Common myeloid progenitor, CD34-positive (primary cell): ENCODE measurements around the gene PAPOLG. TPM values are rescaled to one million over a fixed set of nuclear protein-coding genes. Genes with fewer than 3 reads are reported as not detected.

Experiments used
- CTCF ChIA-PET: fragments of 350-600 bp; sonication (Branson Sonifier 250); formaldehyde crosslinking; loops from one replicate; lab custom pipeline; 2021; ENCODE audit warnings: antibody characterized with exemption; lab: Charles Lee
- POLR2A ChIA-PET: fragments of 350-600 bp; sonication (Branson Sonifier 250); formaldehyde crosslinking; loops from one replicate; lab custom pipeline; 2021; ENCODE audit warnings: antibody characterized with exemption; lab: Charles Lee
- DNase-seq, 3 donors: peaks; one replicate each; pipeline versions ENCODE4 v3.0.0 to v3.0.0-alpha.2; 2013
- H3K27ac ChIP-seq, 2 experiments: 1 replicate in 1 of 2; 2 replicates in 1 of 2; pipeline ENCODE4 v1.7.0; 2013; ENCODE audit warnings: inconsistent platforms in 2 of 2, low read length in 2 of 2, mild to moderate bottlenecking in 2 of 2, low read depth in 1 of 2, moderate library complexity in 1 of 2; ENCODE audit not compliant: severe bottlenecking in 2 of 2, insufficient read depth in 1 of 2, poor library complexity in 1 of 2
- H3K27me3 ChIP-seq, 5 experiments: replicated peaks in 2 of 5; 1 replicate in 3 of 5; 2 replicates in 2 of 5; pipeline versions ENCODE4 v1.6.1 to v1.7.0; 2013; ENCODE audit warnings: low read length in 4 of 5, mild to moderate bottlenecking in 2 of 5, moderate library complexity in 2 of 5, inconsistent platforms in 1 of 5; ENCODE audit not compliant: insufficient read depth in 5 of 5, control insufficient read depth in 4 of 5
- H3K36me3 ChIP-seq, 4 experiments: 1 replicate in 2 of 4; 2 replicates in 2 of 4; pipeline versions ENCODE4 v1.6.1 to v1.7.0; 2013; ENCODE audit warnings: low read length in 3 of 4, control low read depth in 1 of 4, mild to moderate bottlenecking in 1 of 4; ENCODE audit not compliant: control insufficient read depth in 4 of 4, insufficient read depth in 4 of 4
- H3K4me1 ChIP-seq, 4 experiments: 1 replicate in 3 of 4; 2 replicates in 1 of 4; pipeline versions ENCODE4 v1.6.1 to v1.7.1; 2013; ENCODE audit warnings: low read length in 3 of 4, mild to moderate bottlenecking in 3 of 4, control low read depth in 1 of 4, inconsistent platforms in 1 of 4, moderate library complexity in 1 of 4; ENCODE audit not compliant: control insufficient read depth in 4 of 4, insufficient read depth in 4 of 4; ENCODE audit errors: control extremely low read depth in 1 of 4
- H3K4me3 ChIP-seq, 7 experiments: 1 replicate in 4 of 7; 2 replicates in 3 of 7; pipeline versions ENCODE4 v1.5.1 to v1.7.0; 2013; ENCODE audit warnings: mild to moderate bottlenecking in 7 of 7, low read length in 6 of 7, moderate library complexity in 6 of 7, inconsistent platforms in 2 of 7, low read depth in 2 of 7, control low read depth in 1 of 7; ENCODE audit not compliant: insufficient read depth in 4 of 7, control insufficient read depth in 1 of 7; ENCODE audit errors: extremely low read depth in 1 of 7
- H3K9me3 ChIP-seq, 5 experiments: 1 replicate in 4 of 5; 2 replicates in 1 of 5; pipeline versions ENCODE4 v1.6.1 to v1.7.1; 2013; ENCODE audit warnings: low read length in 4 of 5, mild to moderate bottlenecking in 2 of 5, inconsistent platforms in 1 of 5, low read depth in 1 of 5, moderate library complexity in 1 of 5; ENCODE audit not compliant: control insufficient read depth in 4 of 5, insufficient read depth in 2 of 5; ENCODE audit errors: control extremely low read depth in 1 of 5
- WGBS: methylation state at CpG from one replicate; pipeline ENCODE4 v1.1.5; 2013; ENCODE audit not compliant: insufficient coverage; 5-methylcytosine and 5-hydroxymethylcytosine counted together
- polyA plus RNA-seq: library from polyadenylated mRNA; unstranded; fragments of 120-200 nt; gene quantifications from one replicate; pipeline ENCODE4 v1.2.1, GENCODE V29; 2013

Gene PAPOLG
- 14.1 TPM for polyA plus RNA-seq

DNA sequence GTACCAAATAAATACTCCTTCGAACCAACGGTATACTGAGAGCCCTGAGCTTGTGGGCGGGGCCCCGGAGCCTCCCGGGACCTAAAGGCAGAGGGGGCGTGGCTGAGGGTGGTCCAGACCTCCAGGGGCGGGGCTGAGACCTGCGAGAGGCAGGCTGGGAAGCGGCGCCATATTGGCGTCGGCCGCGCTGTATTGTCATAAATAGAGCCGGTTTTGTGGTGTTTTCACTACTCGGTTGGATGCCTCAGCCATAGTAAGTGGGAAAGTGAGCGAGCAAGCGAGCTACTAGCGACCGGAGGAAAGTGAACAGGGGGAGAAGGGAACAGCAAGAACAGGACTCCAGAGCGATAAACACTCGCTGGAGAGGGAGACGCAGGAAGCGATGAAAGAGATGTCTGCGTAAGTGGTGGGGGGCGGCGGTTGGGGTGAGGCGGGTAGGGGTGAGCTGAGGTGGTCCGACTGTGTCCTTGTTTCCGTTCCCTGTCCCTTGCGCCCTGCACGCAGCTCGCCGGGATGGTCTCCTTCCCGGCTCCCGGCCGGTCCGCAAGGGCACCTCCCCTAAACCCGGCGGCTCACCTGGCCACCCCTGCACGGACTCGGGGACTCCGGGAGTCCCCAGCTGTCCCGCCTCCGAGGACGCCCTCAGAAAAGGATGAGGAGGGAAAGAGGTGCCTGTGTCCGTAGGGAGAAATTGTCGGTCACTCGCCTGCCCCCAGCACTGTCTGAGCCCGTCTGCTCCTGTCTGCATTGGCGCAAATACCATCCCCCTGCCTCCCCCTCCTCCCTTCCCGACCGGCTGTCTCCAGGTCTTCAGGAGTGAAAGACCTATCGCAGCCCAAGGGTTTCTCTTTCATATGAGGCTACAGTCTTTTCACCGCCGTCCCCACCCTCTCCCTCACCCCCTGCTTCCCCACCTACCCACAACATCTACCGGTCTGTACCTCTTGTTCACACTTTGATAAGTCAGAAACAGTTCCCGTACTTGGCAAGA is at the start of gene PAPOLG:
Gene PAPOLG (plus strand): TSS at position 172 of the 991 bp plus-strand sequence. CDS start 211 bp downstream, at position 383.
- ChIA-PET CTCF (interaction anchor here (1.0 to 2.3 kb wide), 7 partner anchors 10 to 261 kb away, joined by 3 to 12 read pairs (median 6); partner anchors contain the start of gene PEX13), POLR2A (interaction anchor here (0.8 to 1.9 kb wide), 2 partner anchors 11 kb away, joined by 3 to 7 read pairs; no protein-coding TSS in a partner anchor)
- H3K4me3 ChIP-seq = peak within 1 kb of the TSS; percentile 68 to 99 (median 96)
- H3K4me1 ChIP-seq = peaks cover 5 to 16% (median 15%) of the 10 kb centered on the region in 4 experiments
- DNase-seq = peak; percentile 92 to 94 (median 94)
- WGBS = 0% methylated on average over 28 of the region's 58 CpGs
- H3K36me3 ChIP-seq = peaks cover 2 to 16% (median 12%) of the 10 kb centered on the region in 4 experiments
- H3K27ac ChIP-seq = peak within 1 kb of the TSS; percentile 67 to 90
- no peaks in the 10 kb centered on the region for H3K9me3 ChIP-seq
- H3K27me3 ChIP-seq = no peaks in the 10 kb centered on the region

- WGBS = 64% methylated on average over 10 of the region's 11 CpGs
- Histone ChIP-seq H3K4me1 (peaks cover 0 to 8% (median 0%) of the 10 kb centered on the region in 4 experiments), H3K27me3 (no peaks in the 10 kb centered on the region), H3K4me3 (no peak overlapping the region), H3K36me3 (no peaks in the 10 kb centered on the region), H3K9me3 (no peaks in the 10 kb centered on the region), H3K27ac (no peak overlapping the region)
- ChIA-PET CTCF (interaction anchor here (0.8 to 6.2 kb wide), 11 partner anchors 11 to 297 kb away, joined by 4 to 41 read pairs (median 5); partner anchors contain the start of gene PAPOLG), POLR2A (no interaction called here)
- DNase-seq = peak; percentile 26 to 62 (median 54)
Measured at GRCh38 chr2:60707750-60708371, 48.2 kb upstream of the PAPOLG start.

DNA sequence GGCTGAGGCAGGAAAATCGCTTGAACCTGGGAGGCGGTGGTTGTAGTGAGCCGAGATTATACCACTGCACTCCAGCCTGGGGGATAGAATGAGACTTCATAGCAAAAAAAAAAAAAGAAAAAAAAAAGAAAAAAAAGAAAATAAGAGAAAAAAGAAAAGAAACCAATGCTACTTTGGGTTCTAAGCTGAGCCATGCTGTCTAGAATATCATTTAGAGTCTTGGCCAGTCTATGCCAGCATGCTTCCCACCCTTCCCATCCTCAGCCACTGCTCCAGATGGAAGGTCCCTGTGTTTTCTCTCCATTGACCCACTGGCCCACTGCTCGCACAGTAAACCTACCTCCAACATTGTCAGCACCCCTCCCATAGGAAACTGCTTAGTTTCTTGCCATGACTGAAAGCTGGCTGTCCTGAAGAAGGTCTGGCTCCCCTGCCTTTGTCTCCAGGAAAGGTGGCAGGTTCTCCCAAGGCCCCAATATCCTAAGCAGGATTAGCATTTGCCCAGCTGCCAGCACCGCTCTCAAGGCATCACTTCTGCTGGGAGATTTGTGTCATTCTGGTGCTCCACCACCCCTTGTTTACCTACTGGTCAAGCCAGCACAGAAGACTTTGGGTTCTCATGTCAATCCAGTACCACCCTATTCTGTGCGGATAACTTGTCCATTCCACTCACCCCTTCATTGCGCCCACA is 47.3 kb upstream of the PAPOLG start:
- Histone ChIP-seq H3K36me3 (no peaks in the 10 kb centered on the region), H3K4me3 (no peak overlapping the region), H3K4me1 (peaks cover 0 to 8% (median 0%) of the 10 kb centered on the region in 4 experiments), H3K9me3 (no peaks in the 10 kb centered on the region), H3K27ac (no peak overlapping the region), H3K27me3 (no peaks in the 10 kb centered on the region)
- ChIA-PET CTCF (interaction anchor here (0.8 to 6.2 kb wide), 10 partner anchors 9 to 296 kb away, joined by 3 to 41 read pairs (median 6); partner anchors contain the start of gene PAPOLG), POLR2A (no interaction called here)
- 94% methylated on average over 7 of the region's 7 CpGs for WGBS
- no peak for DNase-seq

DNA sequence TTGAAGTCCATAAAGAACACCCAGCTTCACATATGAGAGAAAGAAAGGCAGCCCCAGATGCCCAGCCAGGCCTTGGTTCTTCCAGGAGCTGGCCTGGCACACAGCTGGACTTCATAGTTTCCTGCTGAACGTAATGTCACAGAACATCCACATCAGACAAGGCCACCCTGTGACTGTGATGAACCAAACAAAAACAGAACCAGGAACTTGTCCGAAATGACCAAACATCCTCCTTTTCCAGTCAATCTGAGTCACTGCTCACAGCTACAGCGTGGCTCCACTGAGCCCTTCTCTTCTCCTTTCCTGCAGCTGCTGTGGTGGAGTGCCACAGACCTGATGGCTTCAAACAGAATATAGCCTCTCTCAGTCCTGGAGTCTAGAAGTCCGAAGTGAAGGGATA is 45.4 kb upstream of the PAPOLG start:
- CTCF ChIA-PET = interaction anchor here (1.1 to 4.7 kb wide), 4 partner anchors 8 to 46 kb away, joined by 3 to 24 read pairs (median 6); partner anchors contain the start of gene PAPOLG
- DNase-seq = peak in 2 of 3 donors; percentile 62 to 64
- no peaks in the 10 kb centered on the region for H3K27me3 ChIP-seq
- peaks cover 0 to 8% (median 0%) of the 10 kb centered on the region in 4 experiments for H3K4me1 ChIP-seq
- H3K4me3 ChIP-seq = no peak overlapping the region
- H3K36me3 ChIP-seq = no peaks in the 10 kb centered on the region
- POLR2A ChIA-PET = no interaction called here
- no peaks in the 10 kb centered on the region for H3K9me3 ChIP-seq
- H3K27ac ChIP-seq = no peak overlapping the region
- WGBS = 86% methylated on average over 4 of the region's 4 CpGs

- POLR2A ChIA-PET = no interaction called here
- WGBS = 100% methylated on average over 2 of the region's 4 CpGs
- H3K4me3 ChIP-seq = no peak overlapping the region
- H3K27me3 ChIP-seq = no peaks in the 10 kb centered on the region
- no peaks in the 10 kb centered on the region for H3K36me3 ChIP-seq
- CTCF ChIA-PET = no interaction called here
- no peaks in the 10 kb centered on the region for H3K9me3 ChIP-seq
- H3K27ac ChIP-seq = no peak overlapping the region
- peak in 1 of 3 donors; percentile 7 for DNase-seq
- peaks cover 0 to 11% (median 0%) of the 10 kb centered on the region in 4 experiments for H3K4me1 ChIP-seq
Measured at GRCh38 chr2:60715561-60715960, 40.5 kb upstream of the PAPOLG start.

- Histone ChIP-seq H3K36me3 (no peaks in the 10 kb centered on the region), H3K4me3 (no peak overlapping the region), H3K9me3 (no peaks in the 10 kb centered on the region), H3K27ac (no peak overlapping the region), H3K4me1 (peaks cover 0 to 4% (median 0%) of the 10 kb centered on the region in 4 experiments), H3K27me3 (no peaks in the 10 kb centered on the region)
- POLR2A ChIA-PET = no interaction called here
- peak in 1 of 3 donors; percentile 24 for DNase-seq
- 64% methylated on average over 4 of the region's 5 CpGs for WGBS
- CTCF ChIA-PET = interaction anchor here (1.4 kb wide), 1 partner anchor 12 kb away, joined by 5 read pairs; no protein-coding TSS in a partner anchor
Measured at GRCh38 chr2:60717691-60718090, 38.4 kb upstream of the PAPOLG start.
